Activated naive CD8-positive, alpha-beta T cell (primary cell): ENCODE data around the gene LILRB4.
"Not testable (repeated sequence)": the region's sequence is repeated elsewhere in the genome, so short reads cannot be mapped to it uniquely, and the experiment has no call there.

Experiments
- H3K27ac Mint-ChIP-seq: one replicate; pipeline ENCODE4 v1.8.0; 2021; ENCODE audit warnings: mixed read lengths
- H3K27me3 Mint-ChIP-seq: one replicate; pipeline ENCODE4 v1.8.0; 2021; ENCODE audit warnings: mixed read lengths
- H3K36me3 Mint-ChIP-seq: one replicate; pipeline ENCODE4 v1.8.0; 2021; ENCODE audit warnings: mixed read lengths
- H3K4me1 Mint-ChIP-seq: one replicate; pipeline ENCODE4 v1.8.0; 2021; ENCODE audit warnings: low read depth, mixed read lengths
- H3K4me3 Mint-ChIP-seq: one replicate; pipeline ENCODE4 v1.8.0; 2021; ENCODE audit warnings: mild to moderate bottlenecking, mixed read lengths
- H3K9me3 Mint-ChIP-seq: one replicate; pipeline ENCODE4 v1.8.0; 2021; ENCODE audit warnings: low read depth, mixed read lengths

LILRB4 gene

GRCh38 chr19:54636081-54636480 lies 26.7 kb upstream of the LILRB4 start:
- not testable (repeated sequence) for H3K9me3 Mint-ChIP-seq, H3K4me1 Mint-ChIP-seq, H3K4me3 Mint-ChIP-seq, H3K36me3 Mint-ChIP-seq, H3K27me3 Mint-ChIP-seq, H3K27ac Mint-ChIP-seq

GRCh38 chr19:54638683-54639082 lies 24.1 kb upstream of the LILRB4 start:
- H3K36me3 Mint-ChIP-seq = no peaks in the 10 kb centered on the region
- H3K9me3 Mint-ChIP-seq = no peaks in the 10 kb centered on the region
- no peak overlapping the region for H3K4me3 Mint-ChIP-seq
- peaks cover 7% of the 10 kb centered on the region for H3K27me3 Mint-ChIP-seq
- no peak overlapping the region for H3K27ac Mint-ChIP-seq
- H3K4me1 Mint-ChIP-seq = no peaks in the 10 kb centered on the region

DNA sequence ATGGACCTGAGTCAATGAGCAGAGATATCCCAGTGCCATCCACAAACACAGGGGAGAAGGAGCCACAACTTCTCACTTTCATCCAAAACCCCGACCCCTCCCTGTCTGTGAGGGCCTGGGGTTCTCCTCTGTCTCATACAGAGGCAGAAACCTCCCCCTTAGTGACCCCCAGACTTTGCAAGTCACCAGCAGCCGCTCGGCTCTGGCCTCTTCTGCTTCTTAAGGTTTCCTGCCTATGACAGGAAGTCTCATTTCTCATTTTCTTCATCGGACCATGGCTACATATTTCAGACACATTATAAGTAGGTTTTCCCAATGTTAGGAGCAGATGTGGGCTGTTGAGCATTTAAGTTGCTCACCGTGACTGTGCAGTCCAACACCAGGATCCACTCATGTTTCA lies 19.8 kb upstream of the LILRB4 start:
- not testable (repeated sequence) for H3K27me3 Mint-ChIP-seq, H3K36me3 Mint-ChIP-seq, H3K4me3 Mint-ChIP-seq, H3K9me3 Mint-ChIP-seq, H3K4me1 Mint-ChIP-seq, H3K27ac Mint-ChIP-seq

DNA sequence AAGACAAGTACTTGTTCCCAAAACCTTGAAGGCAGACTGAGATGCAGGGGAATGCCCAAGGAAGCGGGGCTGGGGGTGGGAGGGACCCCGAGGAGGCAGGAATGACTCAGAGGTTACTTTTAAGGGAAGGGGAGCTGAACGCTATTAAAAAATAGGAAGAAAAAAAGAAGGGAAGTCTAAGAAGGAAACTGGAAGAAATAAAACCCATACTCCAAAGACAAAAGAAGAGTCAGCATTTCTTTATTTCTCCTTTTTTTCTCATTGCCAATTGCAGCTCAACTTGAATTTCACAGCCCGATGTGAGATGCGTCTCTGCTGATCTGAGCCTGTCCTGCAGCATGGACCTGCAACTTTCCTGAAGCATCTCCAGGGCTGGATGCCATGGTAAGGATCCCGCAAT lies 19.2 kb upstream of the LILRB4 start:
- not testable (repeated sequence) for H3K4me1 Mint-ChIP-seq, H3K9me3 Mint-ChIP-seq, H3K4me3 Mint-ChIP-seq, H3K36me3 Mint-ChIP-seq, H3K27ac Mint-ChIP-seq, H3K27me3 Mint-ChIP-seq

- Mint-ChIP-seq H3K4me1 (no peaks in the 10 kb centered on the region), H3K27ac (no peak overlapping the region), H3K27me3 (peaks cover 7% of the 10 kb centered on the region), H3K36me3 (no peaks in the 10 kb centered on the region), H3K4me3 (no peak overlapping the region), H3K9me3 (no peaks in the 10 kb centered on the region)
Observed at GRCh38 chr19:54644056-54644455, 18.7 kb upstream of the LILRB4 start.

- Mint-ChIP-seq H3K36me3 (no peaks in the 10 kb centered on the region), H3K27ac (no peak overlapping the region), H3K27me3 (peaks cover 4% of the 10 kb centered on the region), H3K4me1 (no peaks in the 10 kb centered on the region), H3K9me3 (no peaks in the 10 kb centered on the region), H3K4me3 (no peak overlapping the region)
Observed at GRCh38 chr19:54646331-54646841, 16.4 kb upstream of the LILRB4 start.

GRCh38 chr19:54648129-54648528 lies 14.7 kb upstream of the LILRB4 start:
- Mint-ChIP-seq H3K36me3 (no peaks in the 10 kb centered on the region), H3K4me1 (no peaks in the 10 kb centered on the region), H3K27me3 (peaks cover 5% of the 10 kb centered on the region), H3K4me3 (no peak overlapping the region), H3K9me3 (no peaks in the 10 kb centered on the region), H3K27ac (no peak overlapping the region)

- H3K9me3 Mint-ChIP-seq = no peaks in the 10 kb centered on the region
- H3K27me3 Mint-ChIP-seq = peaks cover 9% of the 10 kb centered on the region
Observed at GRCh38 chr19:54650108-54650655, 12.6 kb upstream of the LILRB4 start.

DNA sequence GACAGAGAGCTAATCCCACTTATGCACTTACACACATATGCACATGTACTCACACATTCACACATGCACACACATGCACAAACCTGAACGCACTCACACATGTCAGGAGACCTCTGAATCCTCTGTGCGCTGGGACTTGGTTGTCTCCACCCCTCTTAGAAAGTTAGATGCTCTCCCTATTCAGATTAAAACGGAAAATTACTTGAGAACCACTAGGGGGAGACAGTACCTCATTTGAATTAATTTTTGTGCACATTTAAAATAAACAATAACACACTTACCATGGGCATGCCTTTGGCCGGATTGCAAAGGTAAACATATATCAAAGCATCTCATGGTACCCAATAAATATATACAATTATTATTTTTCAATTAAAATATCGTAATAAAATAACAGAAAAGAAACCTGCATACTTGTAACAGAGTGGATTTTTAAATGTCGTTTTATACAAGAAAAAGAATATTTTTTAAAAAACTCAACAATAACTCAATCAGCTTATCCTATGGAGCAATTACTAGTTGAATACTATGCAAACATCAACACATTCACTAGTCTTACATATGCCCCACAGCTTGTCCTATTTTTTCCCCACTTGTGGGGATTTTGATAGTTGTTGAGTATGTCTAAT lies 9.5 kb upstream of the LILRB4 start:
- no peaks in the 10 kb centered on the region for H3K36me3 Mint-ChIP-seq
- no peaks in the 10 kb centered on the region for H3K9me3 Mint-ChIP-seq
- H3K27me3 Mint-ChIP-seq = peaks cover 14% of the 10 kb centered on the region
- H3K4me3 Mint-ChIP-seq = no peak overlapping the region
- no peak overlapping the region for H3K27ac Mint-ChIP-seq
- H3K4me1 Mint-ChIP-seq = no peaks in the 10 kb centered on the region

More at GRCh38 chr19:54650108-54650655, 12.6 kb upstream of the LILRB4 start:
- H3K27ac Mint-ChIP-seq = no peak overlapping the region
- no peaks in the 10 kb centered on the region for H3K36me3 Mint-ChIP-seq
- no peak overlapping the region for H3K4me3 Mint-ChIP-seq
- H3K4me1 Mint-ChIP-seq = no peaks in the 10 kb centered on the region

DNA sequence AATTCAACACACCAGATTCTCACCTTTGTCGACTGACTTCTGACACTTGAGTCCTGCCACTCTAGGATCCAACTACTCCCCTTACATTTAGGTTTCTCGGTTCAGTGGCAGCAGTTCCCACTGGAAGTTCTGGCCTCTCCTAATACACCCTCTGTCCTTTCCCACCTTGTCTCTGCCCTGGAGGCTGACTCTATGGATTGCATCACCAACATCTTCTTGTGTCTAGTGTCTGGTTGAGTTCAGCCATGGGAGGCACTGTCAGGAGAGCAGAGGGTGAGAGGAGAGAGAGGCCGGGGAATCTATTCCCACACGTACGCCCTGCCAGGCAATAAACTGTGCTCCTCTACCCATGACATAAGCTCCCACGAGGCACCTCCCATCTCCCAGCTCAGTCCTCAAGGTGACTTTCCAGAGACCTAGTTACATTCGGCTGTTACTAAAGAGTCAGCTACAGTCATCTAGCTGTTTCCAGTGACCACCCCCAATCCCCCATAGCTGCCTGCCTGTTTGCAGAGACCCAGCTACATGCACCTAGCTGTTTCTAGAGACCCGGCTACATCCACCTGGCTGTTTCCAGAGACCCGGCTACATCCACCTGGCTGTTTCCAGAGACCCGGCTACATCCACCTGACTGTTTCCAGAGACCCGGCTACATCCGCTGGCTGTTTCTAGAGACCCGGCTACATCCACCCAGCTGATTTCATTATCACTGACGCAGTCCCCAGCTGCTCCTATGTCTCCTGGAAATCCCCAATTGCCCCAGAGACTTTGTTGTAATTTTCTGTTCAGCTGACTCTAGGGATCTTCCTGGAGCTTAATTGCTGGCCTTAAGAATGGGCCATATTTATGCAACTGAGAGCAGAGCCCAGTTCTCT lies 8.1 kb upstream of the LILRB4 start:
- H3K9me3 Mint-ChIP-seq = no peaks in the 10 kb centered on the region
- H3K4me3 Mint-ChIP-seq = no peak overlapping the region
- no peak overlapping the region for H3K27ac Mint-ChIP-seq
- peaks cover 22% of the 10 kb centered on the region for H3K27me3 Mint-ChIP-seq
- H3K36me3 Mint-ChIP-seq = no peaks in the 10 kb centered on the region
- H3K4me1 Mint-ChIP-seq = no peaks in the 10 kb centered on the region

GRCh38 chr19:54659300-54659699 lies 3.5 kb upstream of the LILRB4 start:
- H3K27ac Mint-ChIP-seq = no peak overlapping the region
- H3K9me3 Mint-ChIP-seq = no peaks in the 10 kb centered on the region
- H3K4me3 Mint-ChIP-seq = no peak overlapping the region
- no peaks in the 10 kb centered on the region for H3K4me1 Mint-ChIP-seq
- H3K36me3 Mint-ChIP-seq = no peaks in the 10 kb centered on the region
- peaks cover 28% of the 10 kb centered on the region for H3K27me3 Mint-ChIP-seq

- no peaks in the 10 kb centered on the region for H3K36me3 Mint-ChIP-seq
- H3K4me3 Mint-ChIP-seq = no peak overlapping the region
- H3K9me3 Mint-ChIP-seq = no peaks in the 10 kb centered on the region
- no peak overlapping the region for H3K27ac Mint-ChIP-seq
- peaks cover 26% of the 10 kb centered on the region for H3K27me3 Mint-ChIP-seq
- H3K4me1 Mint-ChIP-seq = no peaks in the 10 kb centered on the region
Observed at GRCh38 chr19:54660306-54660705, 2.5 kb upstream of the LILRB4 start.

GRCh38 chr19:54660964-54661363 lies 1.8 kb upstream of the LILRB4 start:
- H3K27ac Mint-ChIP-seq = no peak overlapping the region
- peaks cover 26% of the 10 kb centered on the region for H3K27me3 Mint-ChIP-seq
- H3K4me3 Mint-ChIP-seq = no peak overlapping the region
- no peaks in the 10 kb centered on the region for H3K9me3 Mint-ChIP-seq
- no peaks in the 10 kb centered on the region for H3K36me3 Mint-ChIP-seq
- H3K4me1 Mint-ChIP-seq = no peaks in the 10 kb centered on the region

DNA sequence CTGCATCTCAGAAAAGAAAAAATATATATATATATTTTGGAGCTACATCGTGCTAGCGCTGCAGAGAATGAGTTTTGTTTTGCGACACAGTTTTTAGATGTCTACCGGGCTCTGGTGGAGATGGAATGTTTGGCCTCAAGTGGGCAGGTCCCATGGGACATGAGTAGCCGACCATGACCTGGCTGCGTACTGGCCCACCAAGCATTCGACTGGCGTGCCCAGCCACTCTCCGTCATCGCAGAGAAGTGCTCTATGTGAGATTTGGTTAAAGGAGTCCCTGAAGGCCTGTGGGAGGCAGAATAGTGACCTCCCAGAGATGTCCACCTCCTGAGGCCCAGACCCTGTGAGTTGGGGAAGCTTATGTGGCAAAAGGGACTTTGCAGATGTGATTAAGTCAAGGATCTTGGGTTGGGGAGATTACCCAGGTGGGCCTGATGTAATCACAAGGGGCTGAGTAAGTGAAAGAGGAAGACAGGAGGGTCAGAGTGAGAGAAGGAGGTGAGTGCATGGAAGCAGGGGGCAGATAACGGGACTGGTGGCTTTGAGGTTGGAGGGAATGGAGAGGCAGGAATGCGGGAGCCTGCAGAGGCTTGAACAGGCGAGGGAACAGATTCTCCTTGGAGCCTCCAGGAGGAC lies 821 bp upstream of the LILRB4 start:
- Mint-ChIP-seq H3K4me1 (no peaks in the 10 kb centered on the region), H3K27ac (no peak overlapping the region), H3K36me3 (no peaks in the 10 kb centered on the region), H3K27me3 (peaks cover 22% of the 10 kb centered on the region), H3K4me3 (no peak overlapping the region), H3K9me3 (no peaks in the 10 kb centered on the region)

DNA sequence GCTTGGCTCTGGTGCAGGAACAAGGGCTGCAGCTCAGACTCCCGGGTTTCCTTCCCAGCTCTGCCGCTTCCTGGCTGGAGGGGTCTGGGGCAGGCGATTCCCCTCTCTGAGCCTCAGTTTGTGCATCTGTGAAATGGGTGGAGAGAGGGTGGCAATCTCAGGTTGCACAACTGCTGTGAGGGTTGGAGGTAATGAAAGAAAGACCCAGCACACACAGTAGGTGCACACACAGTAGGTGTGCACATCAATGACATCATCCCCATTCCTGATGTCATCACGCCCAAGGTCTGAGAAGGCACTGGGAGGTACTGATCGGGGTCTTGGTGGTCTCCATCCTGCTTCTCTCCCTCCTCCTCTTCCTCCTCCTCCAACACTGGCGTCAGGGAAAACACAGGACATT lies 2.7 kb downstream of the LILRB4 start:
- Mint-ChIP-seq H3K4me3 (no peak overlapping the region), H3K9me3 (peaks cover 10% of the 10 kb centered on the region), H3K27me3 (peaks cover 12% of the 10 kb centered on the region), H3K27ac (no peak overlapping the region), H3K4me1 (no peaks in the 10 kb centered on the region), H3K36me3 (no peaks in the 10 kb centered on the region)
